Transverse colon (tissue), 4 donors: ENCODE results near the gene ANAPC13. TPM values are rescaled to one million over a fixed set of nuclear protein-coding genes. Genes with fewer than 3 reads are reported as not detected.

Experiments used
- DNase-seq: peaks from one replicate; pipeline ENCODE4 v3.0.0-alpha.2; 2019
- H3K27ac ChIP-seq, 4 donors: fragments of 200-600 bp; sonication (generic); 2 replicates each; pipeline ENCODE4 v1.5.1; 2016 to 2018; ENCODE audit warnings: inconsistent platforms in 4 of 4
- H3K27me3 ChIP-seq: fragments of 200-600 bp; sonication (generic); 2 replicates; pipeline ENCODE4 v1.5.1; 2017; ENCODE audit warnings: inconsistent platforms
- H3K36me3 ChIP-seq, 4 donors: fragments of 200-600 bp; sonication (generic); 2 replicates each; pipeline ENCODE4 v1.5.1; 2017 to 2019; ENCODE audit warnings: inconsistent platforms in 4 of 4
- H3K4me1 ChIP-seq, 4 donors: fragments of 200-600 bp; sonication (generic); 2 replicates each; pipeline ENCODE4 v1.5.1; 2017 to 2020; ENCODE audit warnings: inconsistent platforms in 4 of 4
- H3K4me3 ChIP-seq, 4 donors: fragments of 200-600 bp; sonication (generic); 1 replicate in 1 of 4; 2 replicates in 3 of 4; pipeline versions ENCODE4 v1.5.1 to v1.6.1; 2017 to 2019; ENCODE audit warnings: inconsistent platforms in 4 of 4
- H3K9me3 ChIP-seq, 2 donors: fragments of 200-600 bp; sonication (generic); 2 replicates each; pipeline ENCODE4 v1.5.1; 2017 to 2019; ENCODE audit warnings: inconsistent platforms in 2 of 2
- CTCF ChIP-seq, 5 experiments: fragments of 200-600 bp in 3 of 5; fragments of 450-650 bp in 2 of 5; sonication (generic) in 3 of 5; IDR thresholded peaks; 1 replicate in 2 of 5; 2 replicates in 3 of 5; pipeline ENCODE4 v1.5.1; 2016 to 2017; ENCODE audit warnings: antibody characterized with exemption in 5 of 5, inconsistent platforms in 3 of 5, mild to moderate bottlenecking in 2 of 5, moderate library complexity in 1 of 5
- EP300 ChIP-seq: sonication (generic); formaldehyde crosslinking; IDR thresholded peaks from one replicate; pipeline ENCODE4 v1.6.1; 2017; ENCODE audit warnings: antibody characterized with exemption, low read depth
- POLR2A ChIP-seq: fragments of 450-650 bp; IDR thresholded peaks from one replicate; pipeline ENCODE4 v1.6.1; 2016; ENCODE audit warnings: antibody characterized with exemption, mild to moderate bottlenecking, moderate library complexity
- POLR2AphosphoS5 ChIP-seq, 3 donors: sonication (generic); formaldehyde crosslinking; IDR thresholded peaks; one replicate each; pipeline ENCODE4 v1.6.1; 2016; ENCODE audit warnings: antibody characterized with exemption in 3 of 3
- WGBS, 2 donors: methylation state at CpG; one replicate each; pipeline ENCODE4 v1.1.5; 2018; ENCODE audit warnings: low coverage in 1 of 2; 5-methylcytosine and 5-hydroxymethylcytosine counted together
- in situ Hi-C, 4 donors: fragments of 200-750 bp; cut with MboI; loops; one replicate each; pipeline versions ENCODE4 v1.15.0 to v1.15.1; 2017; ENCODE audit warnings: low sequenced_read_pairs in 3 of 4, low pct_ligation_motif_present in 1 of 4, low pct_unique_long_range_greater_than_20kb in 1 of 4
- intact Hi-C: fragments of 100-400 bp; cut with DNase I; formaldehyde crosslinking; loops from one replicate; pipeline ENCODE4 v1.15.1; 2023; ENCODE audit warnings: low total_unique reads
- total RNA-seq, 4 donors: library from RNA; depleted of rRNA; stranded (reverse); fragments of >200 nt; gene quantifications; one replicate each; pipeline ENCODE4 v1.1.0, GENCODE V29; 2016

ANAPC13 gene
- total RNA-seq, 4 donors from 2014 or later: 5.6 to 81.0 (median 29.3) TPM

- Histone ChIP-seq H3K4me3 (no peak overlapping the region), H3K9me3 (no peaks in the 10 kb centered on the region), H3K27me3 (no peaks in the 10 kb centered on the region), H3K4me1 (peaks cover 0 to 3% (median 0%) of the 10 kb centered on the region in 4 donors), H3K27ac (peak overlapping the region in 2 of 4 donors; percentile 5 to 38), H3K36me3 (peaks cover 0 to 32% (median 7%) of the 10 kb centered on the region in 4 donors)
- no peak for TF ChIP-seq POLR2A
- TF ChIP-seq POLR2AphosphoS5 (IDR thresholded peaks at IDR 0.05): no peak
- no peak for TF ChIP-seq EP300
- no peak for TF ChIP-seq CTCF (IDR thresholded peaks at IDR 0.05)
- in situ Hi-C loops: loop anchor here in 3 of 4 donors (10.0 kb wide), 4 partner anchors 102 to 272 kb away; partner anchors contain the start of gene AMOTL2 (in 1 of the 3)
- no peak for DNase-seq
- WGBS, 2 donors: 93 to 97% methylated on average over 6 of the region's 6 CpGs
- intact Hi-C loops: loop anchor here (5.0 to 10.0 kb wide), 2 partner anchors 102 to 265 kb away; partner anchors contain the start of gene AMOTL2
Observed at GRCh38 chr3:134477002-134477401, 8.8 kb downstream of the ANAPC13 start.

GRCh38 chr3:134476306-134476705 lies 9.5 kb downstream of the ANAPC13 start:
- Histone ChIP-seq H3K4me1 (peaks cover 0 to 3% (median 0%) of the 10 kb centered on the region in 4 donors), H3K4me3 (no peak overlapping the region), H3K27me3 (no peaks in the 10 kb centered on the region), H3K36me3 (peaks cover 0 to 28% (median 5%) of the 10 kb centered on the region in 4 donors), H3K9me3 (no peaks in the 10 kb centered on the region), H3K27ac (peak overlapping the region in 2 of 4 donors; percentile 5 to 38)
- WGBS, 2 donors: 71 to 93% methylated on average over 3 to 4 of the region's 4 CpGs
- TF ChIP-seq POLR2AphosphoS5 (IDR thresholded peaks at IDR 0.05) (no peak), POLR2A (no peak), CTCF (IDR thresholded peaks at IDR 0.05) (no peak), EP300 (no peak)
- in situ Hi-C loops: loop anchor here in 3 of 4 donors (10.0 kb wide), 4 partner anchors 102 to 272 kb away; partner anchors contain the start of gene AMOTL2 (in 1 of the 3)
- intact Hi-C loops: loop anchor here (5.0 to 10.0 kb wide), 2 partner anchors 102 to 264 kb away; partner anchors contain the start of gene AMOTL2
- no peak for DNase-seq

DNA sequence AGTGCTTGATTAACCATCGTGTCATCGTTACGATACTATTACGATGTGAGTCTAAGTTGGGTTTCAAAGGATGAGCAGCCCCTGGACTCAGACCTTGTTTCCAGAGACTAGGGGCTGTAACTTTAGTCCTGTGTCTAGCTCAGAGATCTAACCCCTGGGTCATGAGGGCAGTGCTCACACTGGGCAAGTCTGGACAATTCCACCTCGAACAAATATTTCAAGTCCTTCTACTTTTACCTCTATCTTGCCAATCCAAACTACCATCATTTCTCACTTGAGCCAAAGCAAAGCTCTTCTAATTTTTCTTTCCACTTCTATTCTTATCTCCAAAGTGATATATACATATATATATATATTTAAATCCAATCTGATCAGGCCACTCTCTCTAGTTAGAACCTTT lies 10.8 kb downstream of the ANAPC13 start:
- H3K27ac ChIP-seq: no peak overlapping the region
- H3K4me1 ChIP-seq: peaks cover 0 to 3% (median 0%) of the 10 kb centered on the region in 4 donors
- 80 to 92% methylated on average over 1 to 5 of the region's 5 CpGs for WGBS, 2 donors
- in situ Hi-C loops: loop anchor here (5.0 to 25.0 kb wide), 7 partner anchors 100 to 270 kb away; partner anchors contain the start of gene AMOTL2 (in 1 of the 4)
- H3K9me3 ChIP-seq: no peaks in the 10 kb centered on the region
- H3K36me3 ChIP-seq: peaks cover 0 to 19% (median 4%) of the 10 kb centered on the region in 4 donors
- DNase-seq: no peak
- TF ChIP-seq POLR2A (no peak), CTCF (IDR thresholded peaks at IDR 0.05) (no peak), POLR2AphosphoS5 (IDR thresholded peaks at IDR 0.05) (no peak), EP300 (no peak)
- no peaks in the 10 kb centered on the region for H3K27me3 ChIP-seq
- intact Hi-C loops: loop anchor here (2.0 to 10.0 kb wide), 3 partner anchors 100 to 263 kb away; partner anchors contain the start of gene AMOTL2
- H3K4me3 ChIP-seq: no peak overlapping the region

DNA sequence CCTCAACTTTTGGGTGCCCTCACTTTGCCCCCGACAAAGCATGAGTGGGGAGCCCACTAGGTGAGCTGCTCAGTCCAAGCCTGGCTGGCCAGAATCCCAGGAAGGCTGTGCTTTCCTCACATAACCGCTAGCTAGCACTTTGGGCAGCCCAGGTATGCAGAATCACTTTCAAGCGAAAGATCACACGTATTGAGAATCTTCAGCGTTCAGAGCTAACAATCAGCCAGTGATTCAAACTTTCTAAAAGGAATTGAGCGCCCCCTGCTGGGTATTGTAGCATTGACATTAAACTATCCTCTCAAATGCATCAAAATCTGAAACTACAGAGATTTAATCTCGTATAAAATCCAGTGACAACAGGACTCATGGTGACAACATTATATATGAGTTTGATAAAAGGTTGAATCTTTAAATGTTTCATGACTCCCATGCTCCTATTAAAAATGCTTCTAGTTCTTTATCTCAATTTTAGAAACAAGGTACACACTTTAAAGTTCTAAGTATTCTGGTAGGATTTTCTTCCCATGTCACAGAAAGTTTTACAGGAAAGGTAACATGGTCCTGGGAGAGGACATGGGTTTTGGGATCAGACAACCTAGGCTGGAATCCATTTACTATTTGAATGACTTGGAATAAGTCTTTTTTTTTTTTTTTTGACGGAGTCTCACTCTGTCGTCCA lies 11.8 kb downstream of the ANAPC13 start:
- Histone ChIP-seq H3K4me1 (peaks cover 0 to 3% (median 0%) of the 10 kb centered on the region in 4 donors), H3K36me3 (peaks cover 0 to 17% (median 4%) of the 10 kb centered on the region in 4 donors), H3K4me3 (no peak overlapping the region), H3K27ac (no peak overlapping the region), H3K27me3 (no peaks in the 10 kb centered on the region), H3K9me3 (no peaks in the 10 kb centered on the region)
- no peak for TF ChIP-seq EP300
- TF ChIP-seq CTCF (IDR thresholded peaks at IDR 0.05): peak; percentile 80 to 88 (median 82)
- in situ Hi-C loops (loop anchor here (5.0 to 25.0 kb wide), 7 partner anchors 99 to 269 kb away; partner anchors contain the start of gene AMOTL2 (in 1 of the 4)), intact Hi-C loops (loop anchor here (2.0 to 10.0 kb wide), 2 partner anchors 99 to 165 kb away; partner anchors contain the start of gene AMOTL2)
- peak; percentile 77 for DNase-seq
- WGBS, 2 donors: 31 to 36% methylated on average over 6 to 9 of the region's 9 CpGs
